ENCODE measurements around the gene PSTK. TPM values are rescaled to one million over a fixed set of nuclear protein-coding genes. Genes with fewer than 3 reads are reported as not detected.

PSTK gene
- total and polyA plus RNA-seq, 2 experiments from 2014 or later, result 7.4 to 7.6 TPM

DNA sequence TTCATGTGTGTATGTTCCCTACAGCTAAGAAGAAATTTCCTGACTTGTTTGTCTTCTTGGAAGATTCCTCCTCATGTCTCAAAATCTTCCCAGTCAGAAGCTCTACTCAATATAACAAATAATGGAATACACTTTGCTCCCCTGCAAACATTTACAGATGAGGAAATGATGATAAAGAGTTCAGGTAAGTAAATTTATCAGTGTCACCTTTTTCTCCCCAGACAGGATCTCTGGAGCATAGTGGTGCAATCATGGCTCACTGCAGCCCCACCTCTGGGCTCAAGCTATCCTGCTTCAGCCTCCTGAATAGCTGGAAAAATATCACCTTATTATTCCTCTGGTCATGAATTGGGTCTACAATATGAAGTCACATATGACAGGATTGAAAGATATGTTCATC lies 54.1 kb downstream of the PSTK start:
- H3K9me3 ChIP-seq (ENCODE audit: low read depth), result no peaks in the 10 kb centered on the region
- H3K27me3 ChIP-seq, result no peaks in the 10 kb centered on the region
- no peaks in the 10 kb centered on the region for H3K4me1 ChIP-seq (ENCODE audit: insufficient read depth)
- H4K20me1 ChIP-seq (ENCODE audit: insufficient read depth, poor library complexity, severe bottlenecking), result no peaks in the 10 kb centered on the region
- H2AFZ ChIP-seq, result no peak overlapping the region
- H3K36me3 ChIP-seq (replicated peaks; ENCODE audit: insufficient read depth, low read depth), result no peaks in the 10 kb centered on the region
- peak; percentile 11 for DNase-seq (ENCODE audit: low spot score)
- H3K4me2 ChIP-seq, result no peak overlapping the region
- TF ChIP-seq EZH2 (IDR thresholded peaks at IDR 0.05; ENCODE audit: borderline replicate concordance), result no peak
- no peak for TF ChIP-seq EZH2phosphoT487 (IDR thresholded peaks at IDR 0.05; ENCODE audit: low read depth, severe bottlenecking, unreplicated experiment)
- no peak for TF ChIP-seq CTCF (IDR thresholded peaks at IDR 0.05; ENCODE audit: poor library complexity)
- no peaks in the 10 kb centered on the region for H3K9me2 ChIP-seq (replicated peaks; ENCODE audit: insufficient read depth)
- H3K4me3 ChIP-seq, result no peak overlapping the region
- H3K79me2 ChIP-seq, result no peaks in the 10 kb centered on the region
- no peak overlapping the region for H3K27ac ChIP-seq

- H3K4me1 ChIP-seq (ENCODE audit: insufficient read depth), result no peaks in the 10 kb centered on the region
- H3K36me3 ChIP-seq (replicated peaks; ENCODE audit: insufficient read depth, low read depth), result no peaks in the 10 kb centered on the region
- H4K20me1 ChIP-seq (ENCODE audit: insufficient read depth, poor library complexity, severe bottlenecking), result no peaks in the 10 kb centered on the region
- no peaks in the 10 kb centered on the region for H3K27me3 ChIP-seq
- TF ChIP-seq EZH2 (IDR thresholded peaks at IDR 0.05; ENCODE audit: borderline replicate concordance) (no peak), EZH2phosphoT487 (IDR thresholded peaks at IDR 0.05; ENCODE audit: low read depth, severe bottlenecking, unreplicated experiment) (no peak), CTCF (IDR thresholded peaks at IDR 0.05; ENCODE audit: poor library complexity) (no peak)
- H2AFZ ChIP-seq, result no peak overlapping the region
- H3K9me2 ChIP-seq (replicated peaks; ENCODE audit: insufficient read depth), result no peaks in the 10 kb centered on the region
- no peak overlapping the region for H3K4me3 ChIP-seq
- no peaks in the 10 kb centered on the region for H3K9me3 ChIP-seq (ENCODE audit: low read depth)
- no peak for DNase-seq (ENCODE audit: low spot score)
- no peak overlapping the region for H3K4me2 ChIP-seq
- no peaks in the 10 kb centered on the region for H3K79me2 ChIP-seq
- WGBS (ENCODE audit: low lambda C conversion rate, missing lambda C conversion rate), result 82% methylated on average over 8 of the region's 8 CpGs
- H3K27ac ChIP-seq, result no peak overlapping the region
Observed at GRCh38 chr10:123035467-123036086, 55.4 kb downstream of the PSTK start.

DNA sequence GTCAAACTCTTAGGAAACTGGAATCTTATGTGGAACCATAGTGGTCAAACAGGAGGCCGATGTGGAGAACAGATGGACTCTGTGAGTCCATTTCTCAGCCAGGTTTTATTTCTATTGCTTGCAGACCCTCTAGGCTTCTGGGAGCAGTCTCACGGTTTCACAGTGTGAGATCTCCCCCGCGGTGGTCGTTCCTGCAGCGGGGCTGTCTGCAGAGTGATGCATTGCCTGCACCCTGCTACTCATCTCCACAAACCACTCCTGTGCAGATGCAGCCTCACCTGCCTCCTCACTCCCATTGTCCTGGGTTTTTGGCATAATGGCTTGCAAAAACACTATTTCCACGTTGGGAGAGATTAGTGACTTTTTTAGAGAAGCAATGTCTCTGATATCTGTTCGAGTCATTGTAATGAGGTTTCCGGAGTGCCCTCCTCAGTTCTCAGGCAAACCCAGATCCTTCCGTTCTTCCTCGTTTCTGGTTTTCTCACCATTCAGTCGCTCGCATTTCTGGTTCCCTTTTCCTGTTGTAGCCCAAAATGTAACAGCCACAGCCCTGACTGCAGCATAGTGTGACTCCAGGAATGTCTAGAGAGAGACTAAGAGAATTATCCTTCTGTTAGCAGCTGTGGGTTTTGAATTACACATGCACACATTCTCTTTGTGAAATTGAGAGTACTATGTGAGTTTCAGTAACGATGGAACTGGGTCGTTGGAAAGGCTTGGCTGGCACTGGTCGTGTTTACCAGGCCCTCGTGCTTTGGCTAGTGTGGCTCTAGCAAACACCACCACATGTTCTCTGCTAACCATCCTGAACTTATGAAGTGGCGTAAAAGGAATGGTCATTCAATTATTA lies 58.8 kb downstream of the PSTK start:
- Histone ChIP-seq H3K9me2 (replicated peaks; ENCODE audit: insufficient read depth) (no peaks in the 10 kb centered on the region), H3K4me2 (no peak overlapping the region), H3K36me3 (replicated peaks; ENCODE audit: insufficient read depth, low read depth) (no peaks in the 10 kb centered on the region), H3K9me3 (ENCODE audit: low read depth) (no peaks in the 10 kb centered on the region), H3K4me3 (no peak overlapping the region), H3K79me2 (no peaks in the 10 kb centered on the region), H2AFZ (no peak overlapping the region), H4K20me1 (ENCODE audit: insufficient read depth, poor library complexity, severe bottlenecking) (no peaks in the 10 kb centered on the region), H3K27me3 (no peaks in the 10 kb centered on the region), H3K27ac (no peak overlapping the region), H3K4me1 (ENCODE audit: insufficient read depth) (no peaks in the 10 kb centered on the region)
- TF ChIP-seq EZH2phosphoT487 (IDR thresholded peaks at IDR 0.05; ENCODE audit: low read depth, severe bottlenecking, unreplicated experiment), result no peak
- no peak for TF ChIP-seq CTCF (IDR thresholded peaks at IDR 0.05; ENCODE audit: poor library complexity)
- no peak for TF ChIP-seq EZH2 (IDR thresholded peaks at IDR 0.05; ENCODE audit: borderline replicate concordance)
- DNase-seq (ENCODE audit: low spot score), result no peak
- 81% methylated on average over 18 of the region's 18 CpGs for WGBS (ENCODE audit: low lambda C conversion rate, missing lambda C conversion rate)
